ENCODE measurements around the gene SPPL3. TPM values are rescaled to one million over a fixed set of nuclear protein-coding genes. Genes with fewer than 3 reads are reported as not detected.

SPPL3 gene
- total RNA-seq, 1 donor from 2014 or later = 56.8 TPM

- Mint-ChIP-seq H3K27me3 (ENCODE audit: low read depth) (no peaks in the 10 kb centered on the region), H3K27ac (ENCODE audit: unreplicated experiment) (no peak overlapping the region), H3K4me3 (no peak overlapping the region), H3K9me3 (no peaks in the 10 kb centered on the region), H3K36me3 (ENCODE audit: low read depth) (no peaks in the 10 kb centered on the region), H3K4me1 (peaks cover 32% of the 10 kb centered on the region)
- no peak for DNase-seq (ENCODE audit: low read depth, low spot score)
- no peak for TF ChIP-seq CTCF (conservative IDR thresholded peaks at IDR 0.05)
Measured at GRCh38 chr12:120847392-120847791, 56.8 kb downstream of the SPPL3 start.

GRCh38 chr12:120846721-120847120, 57.4 kb downstream of the SPPL3 start:
- TF ChIP-seq CTCF (conservative IDR thresholded peaks at IDR 0.05) = no peak
- H3K36me3 Mint-ChIP-seq (ENCODE audit: low read depth) = no peaks in the 10 kb centered on the region
- no peaks in the 10 kb centered on the region for H3K27me3 Mint-ChIP-seq (ENCODE audit: low read depth)
- no peak for DNase-seq (ENCODE audit: low read depth, low spot score)
- H3K4me3 Mint-ChIP-seq = no peak overlapping the region
- peaks cover 35% of the 10 kb centered on the region for H3K4me1 Mint-ChIP-seq
- H3K9me3 Mint-ChIP-seq = no peaks in the 10 kb centered on the region
- H3K27ac Mint-ChIP-seq (ENCODE audit: unreplicated experiment) = no peak overlapping the region

- H3K9me3 Mint-ChIP-seq = no peaks in the 10 kb centered on the region
- peaks cover 34% of the 10 kb centered on the region for H3K4me1 Mint-ChIP-seq
- H3K4me3 Mint-ChIP-seq = no peak overlapping the region
- no peak overlapping the region for H3K27ac Mint-ChIP-seq (ENCODE audit: unreplicated experiment)
- no peaks in the 10 kb centered on the region for H3K27me3 Mint-ChIP-seq (ENCODE audit: low read depth)
- DNase-seq (ENCODE audit: low read depth, low spot score) = no peak
- no peaks in the 10 kb centered on the region for H3K36me3 Mint-ChIP-seq (ENCODE audit: low read depth)
- TF ChIP-seq CTCF (conservative IDR thresholded peaks at IDR 0.05) = no peak
Measured at GRCh38 chr12:120845696-120846095, 58.5 kb downstream of the SPPL3 start.

GRCh38 chr12:120844768-120845449, 59.2 kb downstream of the SPPL3 start:
- Mint-ChIP-seq H3K4me3 (no peak overlapping the region), H3K9me3 (no peaks in the 10 kb centered on the region), H3K36me3 (ENCODE audit: low read depth) (peaks cover 2% of the 10 kb centered on the region), H3K27me3 (ENCODE audit: low read depth) (no peaks in the 10 kb centered on the region), H3K4me1 (peaks cover 35% of the 10 kb centered on the region), H3K27ac (ENCODE audit: unreplicated experiment) (no peak overlapping the region)
- TF ChIP-seq CTCF (conservative IDR thresholded peaks at IDR 0.05) = no peak
- no peak for DNase-seq (ENCODE audit: low read depth, low spot score)

- no peak for DNase-seq (ENCODE audit: low read depth, low spot score)
- peaks cover 30% of the 10 kb centered on the region for H3K4me1 Mint-ChIP-seq
- TF ChIP-seq CTCF (conservative IDR thresholded peaks at IDR 0.05) = no peak
- H3K27ac Mint-ChIP-seq (ENCODE audit: unreplicated experiment) = no peak overlapping the region
- H3K27me3 Mint-ChIP-seq (ENCODE audit: low read depth) = no peaks in the 10 kb centered on the region
- peaks cover 2% of the 10 kb centered on the region for H3K36me3 Mint-ChIP-seq (ENCODE audit: low read depth)
- H3K4me3 Mint-ChIP-seq = no peak overlapping the region
- no peaks in the 10 kb centered on the region for H3K9me3 Mint-ChIP-seq
Measured at GRCh38 chr12:120844297-120844696, 59.9 kb downstream of the SPPL3 start.

All from neural crest cell (in vitro differentiated cells).